Neuron (in vitro differentiated cells): Measurements from ENCODE around the gene GPR61.
A peak's percentile ranks its signal among the peaks of the same experiment; 100 is the strongest.

Experiments used
- H2AFZ ChIP-seq: one replicate; pipeline ENCODE4 v1.6.1; 2013; ENCODE audit warnings: low read depth, mild to moderate bottlenecking, inconsistent platforms, low read length, moderate library complexity
- H3K27me3 ChIP-seq: one replicate; pipeline ENCODE4 v1.6.1; 2013; ENCODE audit warnings: low read length; ENCODE audit not compliant: insufficient read depth
- H3K36me3 ChIP-seq: one replicate; pipeline ENCODE4 v1.6.1; 2013; ENCODE audit warnings: low read length; ENCODE audit not compliant: insufficient read depth
- H3K4me1 ChIP-seq: one replicate; pipeline ENCODE4 v1.6.1; 2013; ENCODE audit warnings: low read length; ENCODE audit not compliant: insufficient read depth
- H3K4me3 ChIP-seq: 2 replicates; pipeline ENCODE4 v1.5.1; 2013; ENCODE audit warnings: mild to moderate bottlenecking, low read length, moderate library complexity
- H3K9me3 ChIP-seq: one replicate; pipeline ENCODE4 v1.6.1; 2013; ENCODE audit warnings: low read length

GPR61 gene

GRCh38 chr1:109539676-109540075 is at the start of gene GPR61:
Gene GPR61, plus strand, starts transcription at chr1:109539872. Its CDS starts 3,151 bp downstream, at chr1:109543023.
- H3K4me3 ChIP-seq = no peak within 1 kb of the TSS
- H3K36me3 ChIP-seq = no peaks in the 10 kb centered on the region
- H3K27me3 ChIP-seq = peaks cover 23% of the 10 kb centered on the region
- no peak within 1 kb of the TSS for H2AFZ ChIP-seq
- H3K4me1 ChIP-seq = peaks cover 8% of the 10 kb centered on the region
- H3K9me3 ChIP-seq = no peaks in the 10 kb centered on the region

- no peaks in the 10 kb centered on the region for H3K9me3 ChIP-seq
- H3K27me3 ChIP-seq = no peaks in the 10 kb centered on the region
- H2AFZ ChIP-seq = no peak overlapping the region
- peaks cover 54% of the 10 kb centered on the region for H3K36me3 ChIP-seq
- no peak overlapping the region for H3K4me3 ChIP-seq
- peaks cover 3% of the 10 kb centered on the region for H3K4me1 ChIP-seq
Observed at GRCh38 chr1:109490029-109490933, 49.4 kb upstream of the GPR61 start.

- H2AFZ ChIP-seq = no peak overlapping the region
- peaks cover 54% of the 10 kb centered on the region for H3K36me3 ChIP-seq
- H3K9me3 ChIP-seq = no peaks in the 10 kb centered on the region
- H3K4me1 ChIP-seq = peaks cover 2% of the 10 kb centered on the region
- H3K27me3 ChIP-seq = no peaks in the 10 kb centered on the region
- no peak overlapping the region for H3K4me3 ChIP-seq
Observed at GRCh38 chr1:109490934-109491302, 48.8 kb upstream of the GPR61 start.

GRCh38 chr1:109491372-109491771 is 48.3 kb upstream of the GPR61 start:
- no peak overlapping the region for H3K4me3 ChIP-seq
- peaks cover 54% of the 10 kb centered on the region for H3K36me3 ChIP-seq
- H3K4me1 ChIP-seq = peaks cover 2% of the 10 kb centered on the region
- no peak overlapping the region for H2AFZ ChIP-seq
- no peaks in the 10 kb centered on the region for H3K27me3 ChIP-seq
- no peaks in the 10 kb centered on the region for H3K9me3 ChIP-seq

GRCh38 chr1:109492779-109493178 is 46.9 kb upstream of the GPR61 start:
- H3K27me3 ChIP-seq = no peaks in the 10 kb centered on the region
- H2AFZ ChIP-seq = no peak overlapping the region
- H3K9me3 ChIP-seq = no peaks in the 10 kb centered on the region
- peaks cover 9% of the 10 kb centered on the region for H3K4me1 ChIP-seq
- no peak overlapping the region for H3K4me3 ChIP-seq
- peaks cover 43% of the 10 kb centered on the region for H3K36me3 ChIP-seq

GRCh38 chr1:109493227-109493626 is 46.4 kb upstream of the GPR61 start:
- peaks cover 13% of the 10 kb centered on the region for H3K4me1 ChIP-seq
- H3K9me3 ChIP-seq = no peaks in the 10 kb centered on the region
- peaks cover 39% of the 10 kb centered on the region for H3K36me3 ChIP-seq
- no peaks in the 10 kb centered on the region for H3K27me3 ChIP-seq
- no peak overlapping the region for H3K4me3 ChIP-seq
- no peak overlapping the region for H2AFZ ChIP-seq

- H3K27me3 ChIP-seq = no peaks in the 10 kb centered on the region
- H3K4me3 ChIP-seq = peak within 1 kb of the TSS; percentile 90
- no peak within 1 kb of the TSS for H2AFZ ChIP-seq
- no peaks in the 10 kb centered on the region for H3K9me3 ChIP-seq
- H3K4me1 ChIP-seq = peaks cover 17% of the 10 kb centered on the region
- H3K36me3 ChIP-seq = peaks cover 32% of the 10 kb centered on the region
Observed at GRCh38 chr1:109493805-109494539, 45.7 kb upstream of the GPR61 start, which contains the start of gene CYB561D1. Gene CYB561D1, plus strand, starts transcription at chr1:109494094. Its CDS starts 46 bp downstream, at chr1:109494140.

GRCh38 chr1:109495738-109496137 is 43.9 kb upstream of the GPR61 start:
- Histone ChIP-seq H2AFZ (no peak overlapping the region), H3K9me3 (no peaks in the 10 kb centered on the region), H3K4me1 (peaks cover 19% of the 10 kb centered on the region), H3K36me3 (peaks cover 24% of the 10 kb centered on the region), H3K4me3 (no peak overlapping the region), H3K27me3 (no peaks in the 10 kb centered on the region)

GRCh38 chr1:109497449-109498160 is 42.1 kb upstream of the GPR61 start:
- Histone ChIP-seq H3K4me3 (no peak overlapping the region), H3K27me3 (no peaks in the 10 kb centered on the region), H3K36me3 (peaks cover 11% of the 10 kb centered on the region), H3K9me3 (no peaks in the 10 kb centered on the region), H2AFZ (no peak overlapping the region), H3K4me1 (peaks cover 33% of the 10 kb centered on the region)

- H3K9me3 ChIP-seq = no peaks in the 10 kb centered on the region
- H2AFZ ChIP-seq = no peak overlapping the region
- H3K4me3 ChIP-seq = no peak overlapping the region
- H3K27me3 ChIP-seq = no peaks in the 10 kb centered on the region
- peaks cover 33% of the 10 kb centered on the region for H3K4me1 ChIP-seq
- H3K36me3 ChIP-seq = peaks cover 11% of the 10 kb centered on the region
Observed at GRCh38 chr1:109498161-109498801, 41.4 kb upstream of the GPR61 start.

- H3K4me1 ChIP-seq = peaks cover 33% of the 10 kb centered on the region
- H3K36me3 ChIP-seq = peaks cover 11% of the 10 kb centered on the region
- no peak overlapping the region for H2AFZ ChIP-seq
- no peak overlapping the region for H3K4me3 ChIP-seq
- no peaks in the 10 kb centered on the region for H3K27me3 ChIP-seq
- no peaks in the 10 kb centered on the region for H3K9me3 ChIP-seq
Observed at GRCh38 chr1:109499081-109499480, 40.6 kb upstream of the GPR61 start.

- H3K4me1 ChIP-seq = peaks cover 32% of the 10 kb centered on the region
- H2AFZ ChIP-seq = no peak overlapping the region
- no peaks in the 10 kb centered on the region for H3K27me3 ChIP-seq
- H3K36me3 ChIP-seq = peaks cover 11% of the 10 kb centered on the region
- H3K9me3 ChIP-seq = no peaks in the 10 kb centered on the region
- no peak overlapping the region for H3K4me3 ChIP-seq
Observed at GRCh38 chr1:109499661-109500536, 39.8 kb upstream of the GPR61 start.
